Posterior cingulate gyrus (tissue), 11 donors: ENCODE measurements around the gene LAMTOR5.

Experiments
- DNase-seq, 10 donors: peaks; one replicate each; pipeline versions ENCODE4 v3.0.0 to v3.0.0-alpha.2; 2020 to 2021; ENCODE audit warnings: mixed read lengths in 3 of 10
- intact Hi-C: fragments of 100-400 bp; cut with DNase I; formaldehyde crosslinking; loops from one replicate; pipeline ENCODE4 v1.15.1; 2023

LAMTOR5 gene

GRCh38 chr1:110393691-110394492 is 13.6 kb downstream of the LAMTOR5 start:
- DNase-seq: no peak
- intact Hi-C loops: no loop called here

GRCh38 chr1:110393286-110393685 is 14.2 kb downstream of the LAMTOR5 start:
- intact Hi-C loops: no loop called here
- no peak for DNase-seq

- intact Hi-C loops: no loop called here
- DNase-seq: no peak
Measured at GRCh38 chr1:110390692-110391245, 16.7 kb downstream of the LAMTOR5 start, which contains the start of gene SLC16A4. Gene SLC16A4 (minus strand): TSS chr1:110391026. CDS start chr1:110389323, 1,703 bp downstream.

DNA sequence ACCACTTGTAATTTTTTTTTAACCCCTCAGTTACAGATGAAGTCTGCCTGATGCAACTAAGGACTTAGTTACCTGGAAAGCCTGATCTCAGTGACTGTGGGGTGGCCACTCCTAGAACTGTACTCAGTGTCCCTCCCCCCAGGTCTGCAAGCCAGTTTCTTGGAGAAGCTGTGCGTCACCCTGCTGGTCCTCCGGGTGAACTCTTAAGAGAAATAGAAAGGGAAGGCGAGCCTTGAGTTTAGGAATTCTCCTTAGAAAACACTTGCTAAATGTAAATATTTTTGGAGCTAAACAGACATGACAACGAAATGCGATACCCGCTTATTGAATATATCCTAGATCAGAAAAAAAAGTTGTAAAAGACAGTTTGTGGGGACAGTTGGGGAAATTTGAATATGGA is 17.4 kb downstream of the LAMTOR5 start:
- DNase-seq: no peak

DNA sequence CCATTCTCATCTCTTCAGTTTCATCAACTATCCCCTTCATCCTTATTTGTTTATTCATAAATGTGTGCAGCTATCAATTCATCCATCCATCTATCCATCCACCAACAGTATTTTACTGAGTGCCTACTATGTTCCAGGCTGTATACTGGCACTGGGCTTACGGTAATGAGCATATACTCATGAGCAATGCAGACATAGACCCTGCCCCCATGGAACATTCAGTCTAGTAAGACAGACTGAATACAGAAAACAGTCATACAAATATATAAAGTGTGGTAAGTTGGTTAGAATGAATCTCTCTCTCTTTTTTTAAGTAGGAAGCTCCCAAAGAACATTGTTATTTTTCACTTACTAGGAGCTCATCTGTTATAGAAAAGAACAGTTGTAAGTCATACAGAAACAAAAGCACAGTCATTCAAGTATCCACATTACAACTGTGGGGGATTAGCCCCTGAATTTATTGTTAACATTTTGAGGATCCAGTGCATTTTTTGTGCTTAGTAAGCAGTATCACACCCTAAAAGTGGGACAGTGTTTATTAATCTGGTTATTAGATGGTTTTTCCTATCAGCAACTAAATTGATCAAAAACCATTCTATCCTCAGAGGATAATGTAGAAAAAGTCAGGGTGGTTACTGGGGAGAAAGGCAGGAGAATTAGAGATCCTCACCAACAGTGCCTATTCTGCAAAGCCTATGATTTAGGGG is 20.3 kb downstream of the LAMTOR5 start:
- intact Hi-C loops: no loop called here
- no peak for DNase-seq

More for the DNA sequence above, 17.4 kb downstream of the LAMTOR5 start:
- intact Hi-C loops: no loop called here

DNA sequence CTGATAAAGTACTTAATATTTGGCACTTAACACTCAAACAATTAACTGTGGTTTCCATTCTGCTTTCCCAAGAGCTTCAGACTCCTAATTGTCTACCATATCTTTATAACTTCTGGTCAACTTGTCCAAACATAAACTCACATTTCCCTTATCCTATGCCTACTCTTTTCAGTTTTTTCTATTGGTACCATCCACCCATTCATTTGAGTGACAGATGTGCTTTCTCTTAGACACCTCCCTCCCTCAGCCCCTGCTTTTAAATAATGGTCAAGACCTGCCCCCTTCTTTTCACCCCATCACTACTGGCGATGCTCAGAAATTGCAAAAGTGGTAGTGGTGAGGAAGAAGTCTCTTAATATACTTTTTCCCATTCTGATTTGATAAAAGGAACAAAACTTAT is 22.1 kb downstream of the LAMTOR5 start:
- intact Hi-C loops: no loop called here
- DNase-seq: no peak

- no peak for DNase-seq
- intact Hi-C loops: no loop called here
Measured at GRCh38 chr1:110384581-110385321, 22.7 kb downstream of the LAMTOR5 start.

GRCh38 chr1:110383251-110383990 is 24.1 kb downstream of the LAMTOR5 start:
- intact Hi-C loops: no loop called here
- DNase-seq: no peak

GRCh38 chr1:110380672-110381283 is 26.7 kb downstream of the LAMTOR5 start:
- DNase-seq: no peak
- intact Hi-C loops: no loop called here

DNA sequence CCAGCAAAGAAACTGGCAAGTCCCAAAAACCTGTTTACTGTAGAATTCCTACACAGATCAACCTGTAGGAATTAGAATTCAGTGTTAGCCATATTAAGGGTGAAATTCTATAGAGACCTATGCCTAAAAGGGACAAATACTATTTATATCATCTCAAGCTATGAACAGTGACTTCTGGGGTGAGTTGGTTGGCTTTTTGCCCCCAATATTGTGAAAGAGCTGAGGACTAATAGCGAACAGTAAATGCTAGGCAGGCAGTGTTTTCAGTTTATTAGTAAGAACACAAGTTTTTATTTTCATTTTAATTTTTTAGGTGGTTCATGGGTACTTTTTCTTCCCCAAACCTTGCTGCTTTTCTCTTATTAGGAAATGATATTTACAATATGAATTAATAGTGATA is 32.0 kb downstream of the LAMTOR5 start:
- intact Hi-C loops: no loop called here
- no peak for DNase-seq

GRCh38 chr1:110370827-110371226 is 36.7 kb downstream of the LAMTOR5 start:
- intact Hi-C loops: no loop called here
- no peak for DNase-seq

DNA sequence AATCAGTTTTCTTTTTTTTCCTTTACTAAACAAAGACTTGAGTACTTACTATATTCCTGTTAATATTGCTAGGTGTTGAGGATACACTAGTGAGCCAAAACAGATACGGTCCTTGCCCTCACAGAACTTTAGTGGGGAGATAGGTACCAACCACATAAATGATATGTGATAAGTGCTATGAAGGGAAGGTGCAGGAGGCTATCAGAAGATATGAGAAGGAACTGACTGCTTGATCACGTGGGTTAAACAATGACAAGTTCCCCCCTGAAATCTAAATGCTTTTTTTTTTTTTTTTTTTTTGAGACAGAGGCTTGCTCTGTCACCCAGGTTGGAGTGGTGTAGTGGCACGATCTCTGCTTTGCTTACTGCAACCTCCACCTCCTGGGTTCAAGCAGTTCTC is 43.3 kb downstream of the LAMTOR5 start:
- intact Hi-C loops: no loop called here
- DNase-seq: no peak

DNA sequence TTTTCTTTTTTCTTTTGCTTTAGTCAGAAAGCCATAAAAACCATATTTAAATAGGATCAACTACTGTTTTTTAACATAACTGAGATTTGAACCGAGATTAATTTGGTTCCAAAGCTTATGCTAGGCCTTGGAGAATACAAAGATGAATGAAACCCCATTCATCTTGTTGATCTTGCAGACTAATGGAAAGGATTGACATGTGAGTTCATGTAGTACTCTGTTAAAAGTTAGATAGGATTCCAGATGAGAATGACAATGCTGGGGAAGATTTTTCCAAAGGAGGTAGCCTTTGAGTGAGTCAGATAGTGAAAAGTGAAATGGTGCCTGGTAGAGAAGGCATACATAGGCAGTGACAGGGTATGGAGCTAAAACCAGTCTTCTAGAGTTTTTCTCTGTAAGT is 45.6 kb downstream of the LAMTOR5 start:
- no peak for DNase-seq
- intact Hi-C loops: no loop called here

- intact Hi-C loops: no loop called here
- no peak for DNase-seq
Measured at GRCh38 chr1:110360431-110360830, 47.1 kb downstream of the LAMTOR5 start.

- DNase-seq: no peak
- intact Hi-C loops: no loop called here
Measured at GRCh38 chr1:110356379-110356778, 51.1 kb downstream of the LAMTOR5 start.

DNA sequence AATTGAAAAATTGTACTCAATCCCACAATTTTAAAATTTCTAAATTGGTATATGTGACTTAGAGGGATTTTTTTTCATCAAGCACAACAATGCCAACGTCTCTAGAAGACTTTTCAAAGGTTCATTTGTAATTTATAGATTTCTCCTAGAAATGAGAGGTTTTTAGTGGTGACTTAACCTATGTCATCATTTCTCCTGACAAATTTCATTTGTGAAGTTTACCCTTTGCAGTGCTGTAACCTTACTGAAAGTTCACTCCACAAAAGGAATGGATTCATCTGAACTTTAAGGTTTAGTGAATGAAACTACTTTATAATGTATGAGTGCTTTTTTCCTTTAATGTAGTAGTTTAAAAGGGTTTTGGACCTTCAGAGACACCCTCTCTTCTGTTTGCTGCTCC is 52.2 kb downstream of the LAMTOR5 start:
- intact Hi-C loops: no loop called here

More for the DNA sequence above, 52.2 kb downstream of the LAMTOR5 start:
- no peak for DNase-seq
